SK-N-SH treated with all-trans-retinoic acid at 6 μM for 48 hours (cell line): ENCODE results near the gene VSIG10L.

ENCODE experiments used
- ATAC-seq: fragments of 200-7000 bp; cut with Tn5 transposase; 3 replicates; pipeline ENCODE4 v1.9.1; 2020; ENCODE audit warnings: mild to moderate bottlenecking, moderate library complexity
- ARNTL ChIP-seq: fragments of 450-650 bp; formaldehyde crosslinking; IDR thresholded peaks from 2 replicates; pipeline ENCODE4 v1.5.0; 2020; ENCODE audit warnings: low read depth, mild to moderate bottlenecking, moderate library complexity, borderline replicate concordance
- BACH2 ChIP-seq: fragments of 250-450 bp; sonication (Bioruptor Pico); IDR thresholded peaks from 2 replicates; pipeline ENCODE4 v1.9.0; 2021; ENCODE audit warnings: mild to moderate bottlenecking, borderline replicate concordance
- CREB5 ChIP-seq: fragments of 250-450 bp; sonication (Bioruptor Pico); IDR thresholded peaks from 2 replicates; pipeline ENCODE4 v1.5.1; 2020; ENCODE audit warnings: low read depth, mild to moderate bottlenecking, moderate library complexity
- CSDC2 ChIP-seq: fragments of 250-450 bp; sonication (Bioruptor Pico); IDR thresholded peaks from 2 replicates; pipeline ENCODE4 v1.5.0; 2020; ENCODE audit warnings: mild to moderate bottlenecking, moderate library complexity
- CSRNP3 ChIP-seq: fragments of 250-450 bp; sonication (Bioruptor Pico); IDR thresholded peaks from 2 replicates; pipeline ENCODE4 v1.5.1; 2021; ENCODE audit warnings: mild to moderate bottlenecking, moderate library complexity
- ESRRG ChIP-seq: fragments of 250-450 bp; sonication (Bioruptor Pico); IDR thresholded peaks from 2 replicates; pipeline ENCODE4 v1.6.1; 2021; ENCODE audit warnings: mild to moderate bottlenecking
- GLIS3 ChIP-seq: fragments of 250-450 bp; sonication (Bioruptor Pico); IDR thresholded peaks from 2 replicates; pipeline ENCODE4 v1.5.0; 2020; ENCODE audit warnings: mild to moderate bottlenecking, moderate library complexity
- ISL1 ChIP-seq: fragments of 250-450 bp; sonication (Bioruptor Pico); IDR thresholded peaks from 2 replicates; pipeline ENCODE4 v2.1.2; 2022; ENCODE audit warnings: mild to moderate bottlenecking, moderate library complexity
- OSR1 ChIP-seq: fragments of 250-450 bp; sonication (Bioruptor Pico); IDR thresholded peaks from 2 replicates; pipeline ENCODE4 v1.8.0; 2022; ENCODE audit warnings: moderate library complexity, mild to moderate bottlenecking, inconsistent platforms
- PATZ1 ChIP-seq: fragments of 250-450 bp; sonication (Bioruptor Pico); IDR thresholded peaks from 2 replicates; pipeline ENCODE4 v1.8.0; 2020; ENCODE audit warnings: mild to moderate bottlenecking, moderate library complexity, borderline replicate concordance
- POU6F1 ChIP-seq: fragments of 250-450 bp; sonication (Bioruptor Pico); IDR thresholded peaks from 2 replicates; pipeline ENCODE4 v1.8.0; 2021; ENCODE audit warnings: low read depth, mild to moderate bottlenecking, moderate library complexity, borderline replicate concordance
- PPARA ChIP-seq: fragments of 250-450 bp; sonication (Bioruptor Pico); IDR thresholded peaks from 2 replicates; pipeline ENCODE4 v1.5.0; 2020; ENCODE audit warnings: mild to moderate bottlenecking, borderline replicate concordance
- RARB ChIP-seq: fragments of 250-450 bp; sonication (Bioruptor Pico); IDR thresholded peaks from 2 replicates; pipeline ENCODE4 v1.8.0; 2021; ENCODE audit warnings: mild to moderate bottlenecking, moderate library complexity
- SNAI2 ChIP-seq: fragments of 250-450 bp; sonication (Bioruptor Pico); IDR thresholded peaks from 2 replicates; pipeline ENCODE4 v1.5.0; 2020; ENCODE audit warnings: mild to moderate bottlenecking, moderate library complexity
- TCF4 ChIP-seq: fragments of 250-450 bp; sonication (Bioruptor Pico); IDR thresholded peaks from 2 replicates; pipeline ENCODE4 v1.8.0; 2021; ENCODE audit warnings: mild to moderate bottlenecking, moderate library complexity, borderline replicate concordance
- TSHZ2 ChIP-seq: fragments of 250-450 bp; sonication (Bioruptor Pico); IDR thresholded peaks from 2 replicates; pipeline ENCODE4 v1.5.0; 2020; ENCODE audit warnings: mild to moderate bottlenecking, moderate library complexity
- ZC3H10 ChIP-seq: fragments of 250-450 bp; sonication (Bioruptor Pico); IDR thresholded peaks from 2 replicates; pipeline ENCODE4 v1.5.1; 2021; ENCODE audit warnings: mild to moderate bottlenecking, moderate library complexity
- ZFP3 ChIP-seq: fragments of 250-450 bp; sonication (Bioruptor Pico); IDR thresholded peaks from 2 replicates; pipeline ENCODE4 v1.5.0; 2020; ENCODE audit warnings: mild to moderate bottlenecking, moderate library complexity
- ZNF565 ChIP-seq: fragments of 450-650 bp; formaldehyde crosslinking; conservative IDR thresholded peaks from 2 replicates; pipeline ENCODE4 v1.5.0; 2020; ENCODE audit warnings: low read depth, mild to moderate bottlenecking, moderate library complexity
- ZNF70 ChIP-seq: fragments of 450-650 bp; formaldehyde crosslinking; IDR thresholded peaks from 2 replicates; pipeline ENCODE4 v1.5.0; 2020; ENCODE audit warnings: mild to moderate bottlenecking, moderate library complexity
- ZNF8 ChIP-seq: fragments of 450-650 bp; formaldehyde crosslinking; IDR thresholded peaks from 2 replicates; pipeline ENCODE4 v1.5.0; 2020; ENCODE audit warnings: mild to moderate bottlenecking, moderate library complexity

VSIG10L gene

GRCh38 chr19:51317968-51318367, 24.0 kb downstream of the VSIG10L start:
- no peak for ATAC-seq
- TF ChIP-seq ZNF565 (CRISPR knock-in tag) (no peak), ZFP3 (peak; percentile 85), OSR1 (CRISPR knock-in tag) (no peak)

- TF ChIP-seq ZNF565 (CRISPR knock-in tag) (no peak), CREB5 (CRISPR knock-in tag) (no peak), ZNF8 (no peak), POU6F1 (CRISPR knock-in tag) (no peak), PATZ1 (CRISPR knock-in tag) (no peak), PPARA (CRISPR knock-in tag) (no peak), TCF4 (CRISPR knock-in tag) (no peak), CSRNP3 (CRISPR knock-in tag) (no peak), ARNTL (CRISPR knock-in tag) (no peak), GLIS3 (CRISPR knock-in tag) (no peak), ZFP3 (no peak), ISL1 (no peak), TSHZ2 (CRISPR knock-in tag) (no peak), SNAI2 (CRISPR knock-in tag) (no peak)
- no peak for ATAC-seq
These were observed 24.6 kb downstream of the VSIG10L start for GRCh38 chr19:51317376-51317775.

- no peak for TF ChIP-seq ZNF565 (CRISPR knock-in tag)
- TF ChIP-seq POU6F1 (CRISPR knock-in tag) = no peak
- TF ChIP-seq ZNF70 (CRISPR knock-in tag) = no peak
- no peak for TF ChIP-seq ZC3H10
- TF ChIP-seq BACH2 (CRISPR knock-in tag) = no peak
- TF ChIP-seq CREB5 (CRISPR knock-in tag) = no peak
- TF ChIP-seq RARB (CRISPR knock-in tag) = no peak
- TF ChIP-seq OSR1 (CRISPR knock-in tag) = no peak
- TF ChIP-seq ZFP3 = no peak
- TF ChIP-seq GLIS3 (CRISPR knock-in tag) = no peak
- no peak for TF ChIP-seq CSDC2 (CRISPR knock-in tag)
- TF ChIP-seq ARNTL (CRISPR knock-in tag) = no peak
- TF ChIP-seq ESRRG = no peak
- TF ChIP-seq, all 23 proteins: peak for 0
- no peak for ATAC-seq
These were observed 25.3 kb downstream of the VSIG10L start for GRCh38 chr19:51316688-51317087.
